Psoas muscle (tissue), 8 donors: ENCODE results near the gene PATL1. TPM values are rescaled to one million over a fixed set of nuclear protein-coding genes. Genes with fewer than 3 reads are reported as not detected.
A peak's percentile ranks its signal among the peaks of the same experiment; 100 is the strongest.

ENCODE experiments used
- ATAC-seq, 4 donors: fragments of 200-7000 bp; cut with Tn5 transposase; one replicate each; pipeline ENCODE4 v1.9.1; 2020; ENCODE audit warnings: moderate library complexity in 3 of 4, mild to moderate bottlenecking in 2 of 4
- DNase-seq, 2 donors: peaks; one replicate each; pipeline ENCODE4 v3.0.0-alpha.2; 2020
- H3K27ac ChIP-seq: fragments of 200-600 bp; one replicate; pipeline ENCODE4 v1.8.0; 2022
- H3K27me3 ChIP-seq, 3 donors: fragments of 200-600 bp in 1 of 3; one replicate each; pipeline versions ENCODE4 v1.6.1 to v1.8.0; 2013 to 2022; ENCODE audit warnings: low read length in 2 of 3, mild to moderate bottlenecking in 2 of 3, moderate library complexity in 1 of 3; ENCODE audit not compliant: insufficient read depth in 3 of 3
- H3K36me3 ChIP-seq, 2 donors: fragments of 200-600 bp in 1 of 2; one replicate each; pipeline versions ENCODE4 v1.6.1 to v1.8.0; 2013 to 2022; ENCODE audit warnings: low read depth in 1 of 2, mild to moderate bottlenecking in 1 of 2, moderate library complexity in 1 of 2; ENCODE audit not compliant: insufficient read depth in 1 of 2
- H3K4me1 ChIP-seq: fragments of 200-600 bp; one replicate; pipeline ENCODE4 v1.8.0; 2022
- H3K4me3 ChIP-seq: fragments of 200-600 bp; one replicate; pipeline ENCODE4 v1.8.0; 2022; ENCODE audit warnings: mild to moderate bottlenecking
- H3K9me3 ChIP-seq: fragments of 200-600 bp; one replicate; pipeline ENCODE4 v1.8.0; 2022
- CTCF ChIP-seq: fragments of 200-600 bp; IDR thresholded peaks from one replicate; pipeline ENCODE4 v1.8.0; 2022; ENCODE audit warnings: antibody characterized with exemption
- WGBS, 3 donors: extraction: QIAGEN DNeasy Blood & Tissue Kit; methylation state at CpG; one replicate each; pipeline versions ENCODE4 v1.1.6 to v1.1.7; 2013; 5-methylcytosine and 5-hydroxymethylcytosine counted together
- intact Hi-C, 2 donors: fragments of 100-400 bp; cut with DNase I; formaldehyde crosslinking; loops; one replicate each; pipeline versions ENCODE4 v1.11.0 to v1.14.2; 2022
- polyA plus RNA-seq, 3 donors: library from polyadenylated mRNA; stranded (reverse); fragments of 200-250 nt; gene quantifications; one replicate each; pipeline ENCODE4 v1.2.3, GENCODE V29; 2013
- total RNA-seq, 4 donors: library from RNA; stranded (reverse); fragmentation: NEBNext Ultra II Directional in 2 of 4; extraction: Animal tissue kit (Norgen Biotek cat#: 25700) in 2 of 4; gene quantifications; one replicate each; pipeline versions ENCODE4 v1.2.1 to v1.2.4, GENCODE V29; 2021 to 2023
- donor health status: healthy with polysubstance abuse.
- donor health status: DM: no; HTN: no; CAD: no; lungs with moderate emphysema.
- donor health status: Bipolar disorder and iron deficiency.
- donor health status: healthy.
- donor health status: DM: yes; HTN: yes; CAD: no.
- donor health status: DM: no; HTN: no; CAD: no.
- donor health status: DM: no; HTN: no; CAD: no.
- donor health status: DM: yes; HTN: yes; CAD: no.

PATL1 gene
- total and polyA plus RNA-seq, 7 donors, result 23.9 to 47.9 (median 38.4) TPM

DNA sequence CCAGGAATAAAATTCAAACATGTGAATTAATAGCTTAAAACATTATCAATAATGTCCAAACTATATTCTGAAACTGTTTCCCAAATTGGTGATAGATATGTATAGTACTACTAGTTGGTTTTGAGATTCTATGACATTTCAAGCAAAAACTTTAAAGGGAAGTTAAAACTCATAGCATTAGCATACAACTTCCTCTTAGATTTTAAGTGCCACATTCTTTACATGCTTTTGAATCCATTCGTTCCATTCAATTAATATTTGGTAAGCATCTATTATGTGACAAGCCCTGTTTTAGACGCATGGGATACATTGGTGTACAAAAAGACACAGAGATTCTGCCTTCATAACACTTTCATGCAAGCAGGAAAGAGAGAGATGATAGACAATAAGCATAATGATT, 8.9 kb downstream of the PATL1 start:
- Histone ChIP-seq H3K9me3 (no peaks in the 10 kb centered on the region), H3K4me3 (no peak overlapping the region), H3K27ac (no peak overlapping the region), H3K27me3 (no peaks in the 10 kb centered on the region), H3K4me1 (peaks cover 29% of the 10 kb centered on the region), H3K36me3 (peaks cover 15 to 100% of the 10 kb centered on the region in 2 donors)
- no peak for ATAC-seq
- TF ChIP-seq CTCF, result no peak
- intact Hi-C loops, result loop anchor here in 1 of 2 donors (5.0 kb wide), 1 partner anchor 83 kb away; no protein-coding TSS in a partner anchor
- no peak for DNase-seq
- WGBS, 3 donors, result 45 to 63% (median 52%) methylated on average over 2 of the region's 2 CpGs

GRCh38 chr11:59658036-59658435, 10.8 kb downstream of the PATL1 start:
- DNase-seq (no peak), ATAC-seq (no peak)
- Histone ChIP-seq H3K36me3 (peaks cover 18 to 100% of the 10 kb centered on the region in 2 donors), H3K4me1 (peaks cover 18% of the 10 kb centered on the region), H3K9me3 (no peaks in the 10 kb centered on the region), H3K27ac (no peak overlapping the region), H3K27me3 (no peaks in the 10 kb centered on the region), H3K4me3 (no peak overlapping the region)
- 97 to 98% (median 98%) methylated on average over 5 of the region's 5 CpGs for WGBS, 3 donors
- no peak for TF ChIP-seq CTCF
- intact Hi-C loops, result loop anchor here in 1 of 2 donors (5.0 kb wide), 1 partner anchor 81 kb away; no protein-coding TSS in a partner anchor

GRCh38 chr11:59654893-59655292, 13.9 kb downstream of the PATL1 start:
- no peak for TF ChIP-seq CTCF
- Histone ChIP-seq H3K27ac (peak overlapping the region; percentile 76), H3K4me3 (no peak overlapping the region), H3K36me3 (peaks cover 22 to 100% of the 10 kb centered on the region in 2 donors), H3K4me1 (peaks cover 8% of the 10 kb centered on the region), H3K9me3 (no peaks in the 10 kb centered on the region), H3K27me3 (no peaks in the 10 kb centered on the region)
- WGBS, 3 donors, result 30 to 46% (median 37%) methylated on average over 4 of the region's 4 CpGs
- intact Hi-C loops, result loop anchor here (5.0 kb wide), 2 partner anchors 58 to 78 kb away; no protein-coding TSS in a partner anchor
- DNase-seq, result no peak
- ATAC-seq, result peak in 2 of 4 donors; percentile 70 to 83

DNA sequence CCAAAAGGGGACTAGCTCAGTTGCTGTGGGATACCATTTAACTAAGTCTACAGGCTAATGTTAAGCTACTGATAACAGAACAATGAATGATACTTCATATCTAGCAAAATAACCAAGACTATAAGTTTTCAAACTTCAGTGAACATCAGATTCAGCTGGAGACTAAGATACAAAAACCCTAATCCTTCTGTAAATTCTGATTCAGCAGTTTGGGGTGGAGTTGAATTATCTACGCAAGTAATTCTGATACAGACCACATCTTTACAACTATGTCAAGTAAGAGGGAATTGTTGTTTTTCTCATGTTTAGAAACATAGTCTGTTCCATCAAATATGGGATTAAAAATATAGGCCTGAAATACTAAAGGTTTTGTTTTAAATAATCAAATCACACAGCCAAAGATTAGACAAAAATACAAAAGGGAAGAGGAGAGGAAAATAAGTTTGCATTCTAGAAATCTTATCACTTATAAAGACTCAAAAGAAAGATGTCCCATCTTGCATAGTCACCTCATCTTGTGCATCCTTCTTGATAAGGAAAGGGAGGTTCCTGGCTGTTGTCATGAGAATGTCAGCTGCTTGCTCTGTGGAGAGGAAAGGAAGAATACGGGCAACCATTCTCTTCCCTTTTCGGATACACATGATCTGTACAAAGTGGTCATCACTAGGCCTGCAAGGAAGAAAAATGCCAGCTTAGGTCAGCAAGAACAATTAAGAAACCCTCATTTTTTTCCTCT, 21.4 kb downstream of the PATL1 start:
- no peaks in the 10 kb centered on the region for H3K27me3 ChIP-seq
- no peak overlapping the region for H3K4me3 ChIP-seq
- WGBS, 3 donors, result 87 to 97% (median 87%) methylated on average over 3 of the region's 3 CpGs
- no peak for TF ChIP-seq CTCF
- intact Hi-C loops, result no loop called here
- ATAC-seq (no peak), DNase-seq (no peak)
- no peaks in the 10 kb centered on the region for H3K9me3 ChIP-seq
- no peaks in the 10 kb centered on the region for H3K4me1 ChIP-seq
- peaks cover 23 to 97% of the 10 kb centered on the region in 2 donors for H3K36me3 ChIP-seq
- H3K27ac ChIP-seq, result no peak overlapping the region
